Neural crest cell (in vitro differentiated cells): ENCODE results near the gene SDK1. TPM values are rescaled to one million over a fixed set of nuclear protein-coding genes. Genes with fewer than 3 reads are reported as not detected.
A peak's percentile ranks its signal among the peaks of the same experiment; 100 is the strongest.

ENCODE experiments used
- DNase-seq: peaks from one replicate; pipeline ENCODE4 v3.0.0; 2021; ENCODE audit warnings: low read depth, mixed read lengths, low spot score
- H3K27ac Mint-ChIP-seq: one replicate; pipeline ENCODE4 v1.8.0; 2021; ENCODE audit warnings: mild to moderate bottlenecking, mixed read lengths; ENCODE audit not compliant: unreplicated experiment
- H3K27me3 Mint-ChIP-seq: 2 replicates; pipeline ENCODE4 v1.8.0; 2021; ENCODE audit warnings: low read depth, mild to moderate bottlenecking, mixed read lengths
- H3K36me3 Mint-ChIP-seq: 2 replicates; pipeline ENCODE4 v1.8.0; 2021; ENCODE audit warnings: low read depth, mild to moderate bottlenecking, mixed read lengths
- H3K4me1 Mint-ChIP-seq: 2 replicates; pipeline ENCODE4 v1.8.0; 2021; ENCODE audit warnings: mixed read lengths
- H3K4me3 Mint-ChIP-seq: one replicate; pipeline ENCODE4 v1.8.0; 2021; ENCODE audit warnings: mild to moderate bottlenecking, mixed read lengths
- H3K9me3 Mint-ChIP-seq: 2 replicates; pipeline ENCODE4 v1.8.0; 2021; ENCODE audit warnings: mixed read lengths
- CTCF ChIP-seq: fragments of 200-600 bp; sonication (generic); conservative IDR thresholded peaks from 2 replicates; pipeline ENCODE4 v1.5.0; 2021; ENCODE audit warnings: antibody characterized with exemption, mild to moderate bottlenecking
- total RNA-seq: library from RNA; stranded (reverse); gene quantifications from 2 replicates; pipeline ENCODE4 v1.2.1, GENCODE V29; 2021

The SDK1 gene
- total RNA-seq, 1 donor from 2014 or later, result 11.6 TPM

- no peak overlapping the region for H3K4me3 Mint-ChIP-seq
- DNase-seq, result no peak
- H3K27me3 Mint-ChIP-seq, result no peaks in the 10 kb centered on the region
- no peak for TF ChIP-seq CTCF
- peaks cover 5% of the 10 kb centered on the region for H3K4me1 Mint-ChIP-seq
- H3K36me3 Mint-ChIP-seq, result no peaks in the 10 kb centered on the region
- H3K27ac Mint-ChIP-seq, result no peak overlapping the region
- H3K9me3 Mint-ChIP-seq, result no peaks in the 10 kb centered on the region
Measured at GRCh38 chr7:4169455-4169854, 868.4 kb downstream of the SDK1 start.

DNA sequence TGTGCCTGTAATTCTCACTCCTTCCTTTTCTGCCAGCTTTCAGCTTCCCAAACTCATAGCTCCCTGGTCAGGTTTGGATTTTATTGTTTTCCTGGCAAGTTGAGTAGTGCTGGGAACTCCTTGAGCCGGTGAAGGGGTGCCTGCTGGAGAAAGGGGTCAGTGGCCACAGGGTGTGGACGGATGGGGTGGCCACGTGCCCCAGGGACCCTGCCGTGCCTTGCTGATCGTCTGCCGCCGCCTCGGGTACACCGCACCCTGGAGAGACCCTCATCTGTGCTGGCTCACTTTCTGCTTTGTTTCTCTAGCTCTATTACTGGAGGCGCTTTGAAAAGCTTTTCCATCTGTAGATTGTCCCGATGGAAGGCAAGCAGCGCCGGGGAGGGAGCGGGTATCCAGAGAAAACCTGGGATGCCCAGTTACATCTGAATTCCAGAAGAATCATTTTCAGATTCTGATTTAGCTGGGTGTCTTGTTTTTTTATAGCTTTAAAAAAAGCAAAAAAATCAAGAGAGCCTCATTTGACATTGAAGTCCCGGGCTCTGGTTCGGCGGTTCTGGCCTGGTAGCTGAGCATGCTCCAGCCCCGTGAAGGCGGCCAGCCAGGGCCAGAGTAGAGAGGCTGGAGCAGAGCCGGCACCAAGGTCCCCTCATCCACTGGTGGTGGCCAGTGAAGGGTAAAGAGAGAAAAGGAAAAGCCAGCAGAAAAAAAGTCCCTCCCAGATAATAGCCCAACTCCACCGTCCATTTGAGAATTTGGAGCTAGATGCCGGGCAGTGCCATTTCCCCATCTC, 870.1 kb downstream of the SDK1 start:
- no peak overlapping the region for H3K4me3 Mint-ChIP-seq
- peaks cover 5% of the 10 kb centered on the region for H3K4me1 Mint-ChIP-seq
- no peaks in the 10 kb centered on the region for H3K36me3 Mint-ChIP-seq
- no peak for DNase-seq
- H3K27me3 Mint-ChIP-seq, result no peaks in the 10 kb centered on the region
- no peak overlapping the region for H3K27ac Mint-ChIP-seq
- no peak for TF ChIP-seq CTCF
- no peaks in the 10 kb centered on the region for H3K9me3 Mint-ChIP-seq

GRCh38 chr7:4172883-4173282, 871.8 kb downstream of the SDK1 start:
- Mint-ChIP-seq H3K36me3 (no peaks in the 10 kb centered on the region), H3K27ac (peak overlapping the region; percentile 35), H3K27me3 (no peaks in the 10 kb centered on the region), H3K9me3 (no peaks in the 10 kb centered on the region), H3K4me1 (peaks cover 5% of the 10 kb centered on the region), H3K4me3 (no peak overlapping the region)
- TF ChIP-seq CTCF, result no peak
- no peak for DNase-seq

- Mint-ChIP-seq H3K9me3 (peaks cover 2% of the 10 kb centered on the region), H3K36me3 (no peaks in the 10 kb centered on the region), H3K4me1 (peaks cover 3% of the 10 kb centered on the region), H3K27me3 (no peaks in the 10 kb centered on the region), H3K27ac (no peak overlapping the region), H3K4me3 (no peak overlapping the region)
- no peak for TF ChIP-seq CTCF
- DNase-seq, result no peak
Measured at GRCh38 chr7:4173615-4174014, 872.6 kb downstream of the SDK1 start.

- H3K27ac Mint-ChIP-seq, result no peak overlapping the region
- H3K9me3 Mint-ChIP-seq, result peaks cover 2% of the 10 kb centered on the region
- TF ChIP-seq CTCF, result no peak
- H3K4me1 Mint-ChIP-seq, result peaks cover 5% of the 10 kb centered on the region
- no peaks in the 10 kb centered on the region for H3K36me3 Mint-ChIP-seq
- no peak for DNase-seq
- no peaks in the 10 kb centered on the region for H3K27me3 Mint-ChIP-seq
- no peak overlapping the region for H3K4me3 Mint-ChIP-seq
Measured at GRCh38 chr7:4174016-4174415, 873.0 kb downstream of the SDK1 start.
